CD4-positive, alpha-beta T cell treated with Interleukin-15 for 4 hours (primary cell): ENCODE measurements around the gene SEC11C.
"Not testable (repeated sequence)": the region's sequence is repeated elsewhere in the genome, so short reads cannot be mapped to it uniquely, and the experiment has no call there.

Experiments
- DNase-seq: peaks from one replicate; pipeline ENCODE4 v3.0.0-alpha.2; 2020; ENCODE audit warnings: low spot score

Gene SEC11C

DNA sequence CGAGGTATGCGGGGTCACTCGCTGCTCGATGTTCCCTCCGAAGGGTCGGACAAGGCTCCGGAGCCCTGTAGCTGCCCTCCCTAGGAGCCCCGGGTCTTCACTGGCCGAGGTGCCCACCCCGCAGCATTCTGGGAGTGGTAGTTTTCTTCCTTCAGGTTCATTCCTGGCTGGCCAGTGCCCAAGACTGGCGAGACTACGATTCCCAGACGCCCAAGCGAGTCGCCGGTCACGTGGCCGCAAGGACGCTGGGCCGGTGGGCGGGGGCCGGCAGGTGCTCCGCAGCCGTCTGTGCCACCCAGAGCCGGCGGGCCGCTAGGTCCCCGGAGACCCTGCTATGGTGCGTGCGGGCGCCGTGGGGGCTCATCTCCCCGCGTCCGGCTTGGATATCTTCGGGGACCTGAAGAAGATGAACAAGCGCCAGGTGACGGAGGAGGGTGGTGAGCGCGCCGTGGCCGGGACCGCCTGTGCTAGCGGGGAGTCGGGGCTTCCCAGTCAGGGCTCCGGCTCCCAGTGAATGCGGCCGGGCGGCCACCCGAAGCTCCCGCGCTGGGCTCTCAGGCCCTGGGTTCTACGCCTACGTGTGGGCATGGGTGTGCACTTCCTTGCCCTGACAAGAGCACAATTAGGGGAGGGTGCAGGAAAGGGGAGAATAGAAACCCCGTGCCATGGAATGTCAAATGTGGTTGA lies at the start of gene SEC11C:
TSS of gene SEC11C (plus strand) at position 270 of the 687 bp plus-strand sequence. CDS start at position 335, 65 bp downstream.
- DNase-seq: peak; percentile 96

DNA sequence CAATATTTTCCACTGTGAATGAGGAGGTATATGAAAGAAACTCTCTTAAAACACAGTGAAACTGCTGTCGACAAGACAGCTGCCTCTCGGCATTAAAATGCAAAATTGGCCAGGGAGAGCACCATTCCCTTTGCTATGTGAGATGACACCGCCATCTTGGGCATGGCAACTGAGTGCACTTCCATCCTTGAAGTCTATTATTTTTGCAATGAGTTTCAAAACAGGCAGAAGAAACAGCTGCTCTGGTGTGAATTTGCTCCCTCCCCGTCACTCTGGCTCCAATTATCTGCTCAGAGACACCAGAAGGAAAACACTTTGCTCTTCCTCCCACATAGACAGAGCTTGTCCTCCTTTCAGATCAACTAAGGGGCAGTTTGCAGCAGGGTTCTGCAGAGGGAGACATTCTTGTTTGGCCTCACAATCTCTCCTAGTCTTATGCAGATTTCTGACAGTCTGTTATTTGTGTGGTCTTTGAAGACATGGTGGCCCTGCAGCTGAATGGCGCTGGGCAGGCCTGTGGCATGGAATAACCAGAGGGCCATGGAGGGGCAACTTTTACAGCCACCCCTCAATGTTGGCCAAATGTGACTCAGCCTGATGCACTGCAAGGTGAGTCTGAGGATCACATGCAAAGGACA lies 48.6 kb upstream of the SEC11C start:
- DNase-seq: no peak

DNA sequence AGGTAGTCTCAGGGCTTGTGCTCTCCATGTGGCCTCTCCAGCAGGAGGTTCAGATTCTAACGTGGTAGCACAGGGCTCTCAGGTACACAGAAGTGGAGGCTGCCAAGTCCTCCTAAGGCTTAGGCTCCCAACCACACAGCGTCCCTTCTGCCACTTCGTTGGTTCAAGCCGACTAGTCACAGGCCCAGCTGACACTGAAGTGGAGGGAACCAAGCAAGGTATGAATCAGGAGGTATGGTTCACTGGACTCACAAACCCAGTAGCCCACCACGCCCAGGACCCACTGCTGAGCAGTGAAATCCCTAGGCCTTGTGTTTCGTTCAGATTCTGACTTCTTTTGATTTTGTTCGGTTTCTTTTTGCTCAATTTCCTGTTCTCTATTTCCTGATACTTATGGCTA lies 46.0 kb upstream of the SEC11C start:
- DNase-seq: no peak

DNA sequence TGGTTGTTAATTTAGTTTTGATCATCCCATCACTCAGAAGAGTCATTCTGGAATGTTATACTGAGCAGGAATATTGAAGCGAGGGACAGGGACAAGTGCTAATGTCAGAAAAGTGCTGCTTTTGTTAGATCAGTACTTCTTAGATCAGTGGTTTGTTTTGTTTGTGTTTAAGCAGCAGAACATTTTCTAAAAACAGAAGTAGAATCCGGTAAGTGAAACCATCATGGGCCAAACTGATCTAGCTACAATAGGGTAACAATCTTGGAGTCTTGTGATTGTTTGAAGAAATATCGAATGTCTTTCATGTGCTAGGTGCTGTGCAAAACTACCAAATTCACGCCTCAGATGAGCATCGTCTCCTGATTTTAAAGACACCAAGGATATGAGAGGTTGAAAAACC lies 45.1 kb upstream of the SEC11C start:
- no peak for DNase-seq

DNA sequence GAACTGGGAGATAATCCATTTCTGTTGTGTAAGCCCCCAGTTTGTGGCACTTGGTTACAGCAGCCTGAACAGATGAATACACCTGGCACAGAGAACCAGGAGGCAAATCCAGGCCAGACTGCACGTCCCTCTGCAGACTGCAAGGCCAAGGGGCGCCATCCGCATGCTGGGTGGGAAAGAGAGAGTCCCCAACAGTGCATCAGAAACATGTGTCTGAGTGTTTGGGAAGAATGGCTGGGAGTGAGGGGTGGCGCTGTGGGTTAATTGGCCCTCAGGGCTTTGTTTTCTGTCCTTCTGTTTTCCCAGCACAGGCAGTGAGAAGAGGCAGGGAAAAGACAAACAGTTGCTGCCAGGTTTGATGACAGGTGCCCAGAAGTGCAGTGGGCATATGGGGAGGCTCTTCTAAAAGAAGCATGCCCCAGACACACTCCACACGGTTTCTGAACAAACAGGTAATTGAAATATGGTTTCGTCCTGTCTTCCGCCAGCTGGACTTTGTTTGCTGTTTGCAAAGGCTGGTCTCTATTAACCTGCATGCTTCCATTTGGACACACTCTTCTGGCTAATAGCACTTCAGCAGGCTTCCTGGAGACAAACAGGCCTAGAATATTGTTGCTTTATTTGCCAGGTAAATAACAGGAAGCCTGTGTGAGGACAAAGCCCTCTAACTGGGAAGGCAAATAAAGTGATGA lies 43.4 kb upstream of the SEC11C start:
- no peak for DNase-seq

DNA sequence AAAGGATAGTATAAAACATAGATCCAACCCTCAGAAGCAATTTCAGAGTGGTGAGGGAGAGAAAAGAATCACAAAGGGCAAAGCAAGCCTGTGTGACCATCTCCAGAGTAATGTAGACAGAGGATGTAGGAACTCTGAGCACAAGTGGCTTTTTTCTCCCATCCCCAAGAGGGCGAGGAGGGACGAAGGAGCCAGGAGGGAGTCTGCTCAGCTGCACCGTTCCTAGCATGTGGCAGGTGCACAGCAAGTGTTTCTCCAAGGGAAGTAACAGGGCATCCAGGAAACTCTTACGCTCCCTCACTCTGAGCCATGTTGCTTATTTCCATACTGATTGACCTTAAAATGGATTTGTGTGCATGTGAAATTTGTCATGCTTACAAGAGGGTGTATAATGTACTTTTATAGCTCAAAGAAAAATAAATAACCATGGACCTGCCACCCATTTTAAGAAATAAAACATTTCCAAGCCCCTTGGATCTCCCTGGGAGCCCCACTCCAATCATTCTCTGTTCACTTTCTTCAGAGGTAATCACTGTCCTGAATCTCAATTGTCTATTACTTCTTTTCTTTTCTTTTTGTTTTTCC lies 37.8 kb upstream of the SEC11C start:
- DNase-seq: no peak

DNA sequence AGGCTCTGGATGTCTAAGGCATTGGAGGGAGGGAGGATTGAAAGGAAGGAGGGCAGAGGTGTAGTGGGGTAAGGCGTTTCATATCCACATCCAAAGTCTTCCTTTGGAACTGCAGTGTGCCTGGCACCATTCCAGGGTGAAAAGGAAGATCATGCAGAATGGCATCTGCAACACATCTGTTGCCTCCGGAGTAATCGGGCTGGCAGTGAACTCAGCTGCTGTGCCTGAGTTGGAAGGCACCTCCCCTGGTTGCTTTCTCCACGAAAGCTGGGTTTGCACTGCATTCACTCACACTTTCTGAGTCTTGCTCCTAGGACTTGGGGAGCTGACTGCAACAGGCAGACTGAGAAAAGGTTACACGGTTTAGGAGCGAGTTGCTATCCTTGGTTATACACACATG lies 30.3 kb upstream of the SEC11C start:
- no peak for DNase-seq

DNA sequence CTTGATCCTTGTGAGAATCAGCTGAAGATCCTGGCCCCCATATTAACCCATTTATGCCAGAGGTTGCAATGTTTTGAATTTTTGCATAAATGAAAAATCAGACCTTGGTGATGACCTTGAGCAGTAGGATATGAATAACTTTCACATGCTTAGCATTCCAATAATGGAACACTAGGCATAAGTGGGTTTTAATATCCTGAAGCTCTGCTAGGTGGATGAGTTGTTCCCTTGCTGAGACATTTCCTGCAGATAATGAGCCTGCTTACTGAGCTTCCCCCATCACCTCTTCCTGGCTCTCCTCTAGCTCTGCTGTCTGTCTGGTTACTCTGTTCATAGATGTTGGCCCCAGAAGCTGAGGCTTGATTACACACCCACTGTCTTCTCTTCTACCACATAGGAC lies 25.5 kb upstream of the SEC11C start:
- DNase-seq: no peak

DNA sequence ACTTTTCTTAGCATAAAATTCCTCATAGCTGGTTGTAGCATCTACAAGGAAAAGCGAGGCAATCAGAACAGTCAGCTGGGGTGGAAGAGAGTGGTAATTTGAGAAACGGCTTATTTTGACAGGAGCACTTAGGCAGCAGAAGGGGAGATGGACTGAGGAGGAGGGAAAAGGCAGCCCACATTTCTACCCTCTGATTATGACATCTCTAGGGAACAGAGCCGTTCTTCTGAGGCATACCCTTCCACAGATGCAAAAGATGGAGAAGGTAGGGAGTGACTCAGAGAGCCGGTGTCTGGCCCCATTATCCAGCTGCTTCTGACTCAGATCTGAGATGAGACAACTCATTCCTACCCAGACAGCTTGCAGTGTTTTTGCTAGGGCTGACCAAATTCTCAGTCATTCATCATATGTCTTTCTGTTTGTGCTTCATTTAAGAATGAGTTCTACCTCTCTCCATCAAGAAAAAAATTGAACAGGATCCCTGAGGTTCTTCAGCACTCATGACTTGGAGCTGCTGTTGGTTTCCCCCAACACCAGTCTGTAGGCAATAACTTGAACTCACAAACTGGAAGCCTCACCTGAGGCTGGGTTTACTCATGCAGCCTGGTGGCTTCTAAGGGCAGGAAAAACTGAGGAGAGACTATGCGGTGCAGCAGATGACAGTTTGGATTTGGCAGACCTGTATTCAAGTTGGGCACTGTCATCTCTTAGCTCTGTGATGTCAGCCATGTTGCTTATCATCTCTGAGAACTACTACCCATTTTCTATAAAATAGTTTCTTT lies 15.9 kb upstream of the SEC11C start:
- no peak for DNase-seq

DNA sequence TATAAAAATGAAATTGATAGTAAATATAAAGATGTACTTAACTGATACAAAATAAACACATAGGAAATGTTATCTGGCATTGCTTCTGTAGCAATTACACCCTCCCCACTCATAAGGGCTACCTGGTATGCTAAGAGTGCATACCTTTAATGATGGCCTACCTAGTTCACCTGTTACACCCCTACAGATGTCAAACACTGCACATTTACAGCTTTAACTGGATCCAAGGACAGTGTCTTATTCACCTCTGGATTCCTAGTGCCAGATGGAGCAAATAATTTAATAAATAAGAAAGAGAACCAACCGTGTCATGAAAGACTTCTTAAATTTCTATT lies 15.3 kb upstream of the SEC11C start:
- no peak for DNase-seq

DNA sequence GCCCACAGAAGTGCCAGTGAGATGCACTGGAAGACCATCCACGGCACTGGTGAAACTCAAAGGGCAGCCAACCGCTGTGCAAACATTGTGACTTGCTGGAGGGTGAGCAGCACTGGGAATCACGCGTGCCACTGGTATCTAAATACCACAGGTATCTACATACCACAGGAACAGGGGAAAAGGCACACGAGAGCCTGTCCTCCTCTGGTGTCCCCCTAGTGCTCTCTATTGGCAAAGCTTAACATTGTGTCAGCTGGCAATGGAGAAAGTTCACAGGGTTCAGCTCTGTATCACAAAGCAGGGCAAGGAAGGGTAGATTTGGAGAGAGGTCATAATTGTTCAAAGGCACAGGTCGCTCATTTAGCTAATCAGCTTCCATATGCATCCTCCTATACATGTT lies 12.6 kb upstream of the SEC11C start:
- DNase-seq: no peak

DNA sequence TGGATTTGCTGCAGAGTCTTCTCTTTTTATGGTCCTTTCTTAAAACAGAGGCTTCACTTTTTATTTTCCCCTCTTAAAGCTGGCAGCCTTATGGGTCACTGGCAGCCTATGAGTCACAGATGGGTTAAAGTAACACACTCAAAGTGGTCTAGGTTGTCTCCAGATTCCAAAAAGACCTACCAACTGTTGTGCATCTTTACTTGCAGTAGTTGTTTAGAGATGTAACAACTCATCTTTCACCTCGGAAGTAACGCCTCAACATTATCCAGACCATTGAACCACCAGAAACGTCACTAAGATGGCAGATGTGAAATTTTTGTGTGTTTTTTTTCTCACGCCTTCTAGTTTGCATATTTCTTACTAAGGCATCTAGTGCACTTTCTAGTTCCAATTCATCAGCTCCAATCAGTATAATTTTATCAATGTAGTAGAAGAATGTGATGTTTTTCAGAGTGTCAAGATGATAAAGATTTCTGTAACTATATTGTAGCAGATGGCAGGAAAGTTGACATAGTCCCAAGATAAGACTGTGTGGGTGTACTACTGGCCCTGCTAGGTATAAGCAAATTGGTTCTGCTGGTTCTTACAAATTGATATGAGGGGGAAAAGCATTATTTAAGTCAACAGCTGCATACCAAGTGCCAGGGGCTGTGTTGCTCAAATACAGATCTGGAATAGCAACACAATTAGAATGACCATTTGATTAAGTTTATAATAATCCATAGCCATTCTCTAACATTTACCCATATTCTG lies 9.6 kb upstream of the SEC11C start:
- DNase-seq: no peak

DNA sequence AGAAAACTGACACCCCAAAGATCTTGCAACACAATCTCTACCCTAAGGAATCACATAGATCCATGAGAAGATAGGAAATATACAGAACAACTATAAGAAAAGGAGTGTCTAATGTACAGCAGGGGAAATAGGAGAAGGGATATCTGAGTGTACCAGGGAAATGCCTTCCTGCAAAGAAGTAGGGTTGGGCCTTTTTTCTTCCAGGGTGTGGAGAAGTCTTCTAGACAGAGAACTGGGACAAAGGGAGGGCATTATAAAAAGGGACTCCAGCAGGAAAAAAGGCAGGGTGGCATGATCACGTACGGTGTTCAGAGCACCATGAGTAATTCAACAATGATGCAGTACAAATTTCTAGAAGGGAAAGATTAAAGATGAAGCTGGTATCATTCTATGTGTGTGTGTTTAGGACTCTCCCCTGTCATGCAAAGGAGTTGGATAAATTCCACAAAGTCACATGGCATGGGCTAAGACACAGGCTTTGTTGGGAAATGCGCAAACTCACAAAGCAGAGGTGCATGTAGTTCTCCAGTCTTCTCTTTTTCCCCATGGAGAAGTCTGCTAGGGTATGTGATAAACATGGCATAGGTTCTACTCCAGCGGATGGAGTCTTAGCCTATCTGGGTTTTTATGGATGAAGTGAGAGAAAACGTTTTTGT lies 6.7 kb upstream of the SEC11C start:
- no peak for DNase-seq

DNA sequence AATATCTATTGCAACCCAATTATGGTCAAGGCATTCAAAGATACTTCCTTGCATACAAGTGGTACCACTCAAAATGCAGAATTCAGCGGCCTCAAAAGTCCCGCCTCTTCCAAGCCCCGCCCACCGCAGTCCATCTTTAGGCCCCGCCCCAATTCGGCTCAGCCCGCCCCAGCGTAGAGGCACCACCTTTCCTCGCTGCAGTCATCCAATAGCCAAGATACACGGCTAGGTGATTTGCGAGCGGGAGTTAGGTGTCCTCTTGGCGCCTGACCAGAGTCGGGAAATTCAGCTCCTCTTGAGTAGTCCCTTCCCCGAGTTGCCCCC lies 431 bp upstream of the SEC11C start:
- DNase-seq: peak; percentile 93

DNA sequence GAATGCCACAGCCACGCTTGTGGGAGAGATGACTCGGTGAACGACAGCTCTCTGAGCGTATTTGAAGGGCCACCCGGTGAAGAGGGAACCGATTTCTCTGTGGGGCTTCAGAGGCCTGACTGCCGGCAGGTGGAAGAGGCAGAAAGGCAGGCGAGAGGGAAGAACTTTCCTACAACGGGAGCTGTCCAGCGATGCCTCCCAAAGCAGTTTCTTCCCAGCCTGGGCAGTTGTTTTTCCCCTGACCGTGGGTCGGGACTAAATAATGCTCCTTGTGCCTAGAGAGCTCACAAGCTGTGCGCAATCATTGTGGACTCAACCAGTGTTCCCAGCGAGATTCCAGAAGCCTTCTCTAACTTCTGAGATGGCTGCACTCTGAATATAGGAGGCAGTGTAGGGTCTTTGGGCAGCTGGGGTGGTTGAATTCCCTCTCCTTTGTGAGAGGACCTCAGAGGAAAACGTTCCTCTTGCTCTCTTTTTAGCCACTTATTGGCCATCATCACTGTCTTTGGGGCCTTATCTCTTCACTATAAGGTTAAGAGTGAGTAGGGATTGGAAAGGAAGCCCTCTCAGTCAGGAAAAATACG lies 710 bp downstream of the SEC11C start:
- no peak for DNase-seq

DNA sequence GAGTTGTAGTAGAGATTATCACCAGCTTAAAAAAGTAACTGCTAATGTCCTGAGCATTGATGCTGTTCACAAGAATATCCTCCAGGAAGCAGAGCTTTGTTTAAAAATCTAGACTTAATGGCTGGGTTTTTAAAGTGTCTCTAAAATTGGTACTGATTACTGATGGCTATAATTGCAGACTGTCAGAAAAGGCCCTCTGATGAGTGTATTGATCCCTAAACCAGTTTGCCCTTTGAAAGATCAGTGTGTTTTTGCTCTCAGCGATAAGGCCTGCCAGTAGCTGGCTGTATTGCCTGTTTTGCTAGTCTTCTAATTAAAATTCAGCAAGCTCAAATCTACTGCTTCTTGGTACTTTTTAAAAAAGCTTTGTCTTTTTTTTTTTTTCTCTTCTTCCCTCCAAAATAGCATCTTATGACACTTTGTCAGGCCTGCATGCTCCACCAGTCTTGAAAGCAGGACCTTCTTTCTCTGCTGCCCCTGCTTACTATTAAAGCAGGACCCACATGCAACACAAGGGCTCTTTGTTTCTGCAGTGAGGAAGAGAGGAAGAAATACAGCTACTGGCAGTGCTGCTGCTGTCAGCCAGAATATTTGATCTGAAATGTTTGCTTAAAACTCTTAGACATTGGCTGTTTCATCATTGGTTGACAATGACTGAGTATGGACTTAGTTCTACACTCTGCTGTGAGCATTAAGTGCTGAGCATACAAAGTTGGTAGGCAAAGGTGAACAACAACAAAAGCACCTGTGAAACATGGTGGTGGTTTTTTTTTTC lies 1.8 kb downstream of the SEC11C start:
- DNase-seq: no peak

DNA sequence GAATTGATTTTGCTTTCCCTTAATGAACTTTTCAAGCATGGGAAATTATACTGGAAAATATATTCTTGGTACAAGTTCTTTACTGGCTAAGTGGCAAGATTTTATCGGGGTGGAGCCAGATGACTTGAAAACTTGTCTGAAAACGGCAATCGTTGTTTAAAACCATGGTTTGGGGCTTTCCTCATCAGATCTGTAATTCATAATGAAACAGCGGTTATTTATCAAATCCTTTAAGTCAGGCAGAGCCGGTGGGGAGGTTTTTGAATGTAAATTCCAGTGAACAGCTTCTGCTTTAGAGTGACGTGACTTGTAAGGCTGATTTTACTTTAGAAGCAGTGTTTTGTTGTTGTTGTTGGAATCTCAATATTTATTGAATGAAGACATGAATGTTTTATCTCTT lies 2.6 kb downstream of the SEC11C start:
- no peak for DNase-seq

DNA sequence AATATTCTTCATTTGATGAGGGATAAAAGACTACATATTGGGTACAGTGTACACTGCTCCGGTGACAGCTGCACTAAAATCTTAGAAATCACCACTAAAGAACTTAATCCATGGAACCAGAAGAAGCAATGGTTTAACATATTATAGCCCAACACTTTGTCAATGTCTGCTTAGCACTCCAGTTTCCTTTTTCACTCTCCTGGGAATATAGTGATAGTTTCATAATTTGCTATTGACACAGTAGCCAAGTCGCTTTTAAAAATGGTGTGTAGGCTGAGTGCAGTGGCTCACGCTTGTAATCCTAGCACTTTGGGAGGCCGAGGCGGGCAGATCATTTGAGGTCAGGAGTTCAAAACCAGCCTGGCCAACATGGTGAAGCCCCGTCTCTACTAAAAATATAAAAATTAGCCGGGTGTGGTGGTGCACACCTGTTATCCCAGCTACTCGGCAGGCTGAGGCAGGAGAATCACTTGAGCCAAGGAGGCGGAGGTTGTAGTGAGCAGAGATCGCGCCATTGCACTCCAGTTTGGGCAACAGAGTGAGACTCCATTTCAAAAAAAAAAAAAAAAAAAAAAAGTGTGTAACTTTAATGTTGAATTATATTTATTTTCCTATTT lies 3.2 kb downstream of the SEC11C start:
- not testable (repeated sequence) for DNase-seq

DNA sequence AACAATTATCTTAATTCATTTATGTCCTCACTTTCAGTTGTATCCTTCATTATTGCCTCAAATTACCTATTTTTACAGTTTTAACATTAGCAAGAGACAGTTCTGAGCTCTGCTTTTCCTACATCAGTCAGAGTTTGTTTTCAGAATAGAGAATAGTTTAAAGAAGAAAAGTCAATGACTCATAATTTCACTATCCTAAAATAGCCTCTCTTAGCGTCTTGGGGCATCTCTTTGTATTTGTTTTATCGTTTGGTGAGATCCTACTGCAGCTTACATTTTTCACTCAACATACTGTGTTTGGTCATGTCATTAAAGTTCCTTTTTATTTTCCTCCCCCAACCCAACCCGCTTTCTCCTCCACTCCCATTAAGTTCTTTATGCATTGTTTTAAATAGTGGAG lies 3.8 kb downstream of the SEC11C start:
- no peak for DNase-seq

DNA sequence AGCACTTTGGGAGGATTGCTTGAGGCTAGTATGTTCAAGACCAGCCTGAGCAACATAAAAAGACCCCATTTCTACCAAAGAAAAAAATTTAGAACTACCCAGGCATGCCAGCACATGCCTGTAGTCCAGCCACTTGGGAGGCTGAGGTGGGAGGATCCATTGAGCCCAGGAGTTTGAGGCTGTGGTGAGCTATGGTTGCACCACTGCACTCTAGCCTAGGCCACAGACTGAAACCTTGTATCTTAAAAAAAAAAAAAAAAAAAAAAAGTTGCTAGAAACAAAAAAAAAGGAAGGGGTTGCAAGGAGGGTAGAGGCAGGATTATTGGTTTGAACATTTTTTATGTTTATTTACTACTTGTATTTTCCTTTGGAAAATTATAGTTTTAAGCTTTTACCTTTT lies 4.8 kb downstream of the SEC11C start:
- no peak for DNase-seq
